Raji (cell line): Measurements from ENCODE around the gene SARDH.

ENCODE experiments used
- POLR2A ChIP-seq: IDR thresholded peaks from 2 replicates; pipeline ENCODE4 v1.6.1; 2011; ENCODE audit warnings: low read depth, low read length, control low read depth; ENCODE audit not compliant: insufficient read depth

The SARDH gene

DNA sequence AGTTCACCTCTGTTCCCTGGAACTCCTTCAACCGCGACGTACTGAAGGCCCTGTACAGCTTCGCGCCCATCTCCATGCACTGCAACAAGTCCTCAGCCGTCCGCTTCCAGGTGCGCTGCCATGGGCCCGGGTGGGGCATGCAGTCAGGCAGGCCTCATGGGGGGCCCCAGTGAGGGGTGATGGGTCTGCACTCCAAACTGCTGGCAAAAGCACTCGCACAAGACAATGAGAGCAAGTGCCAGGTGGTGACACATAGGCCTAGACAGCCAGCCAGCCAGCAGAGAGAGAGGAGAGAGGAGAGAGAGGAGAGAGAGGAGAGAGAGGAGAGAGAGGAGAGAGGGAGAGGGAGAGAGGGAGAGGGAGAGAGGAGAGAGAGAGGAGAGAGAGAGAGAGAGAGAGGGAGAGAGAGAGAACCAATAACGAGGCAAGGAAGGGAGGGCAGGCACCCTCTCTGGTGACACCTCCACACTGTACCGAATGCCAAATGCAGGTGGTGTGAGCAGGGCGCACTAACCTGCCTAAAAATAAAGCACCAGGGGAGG lies 81.0 kb downstream of the SARDH start:
- TF ChIP-seq POLR2A, result no peak

GRCh38 chr9:133656211-133657119 lies 81.7 kb downstream of the SARDH start:
- no peak for TF ChIP-seq POLR2A

DNA sequence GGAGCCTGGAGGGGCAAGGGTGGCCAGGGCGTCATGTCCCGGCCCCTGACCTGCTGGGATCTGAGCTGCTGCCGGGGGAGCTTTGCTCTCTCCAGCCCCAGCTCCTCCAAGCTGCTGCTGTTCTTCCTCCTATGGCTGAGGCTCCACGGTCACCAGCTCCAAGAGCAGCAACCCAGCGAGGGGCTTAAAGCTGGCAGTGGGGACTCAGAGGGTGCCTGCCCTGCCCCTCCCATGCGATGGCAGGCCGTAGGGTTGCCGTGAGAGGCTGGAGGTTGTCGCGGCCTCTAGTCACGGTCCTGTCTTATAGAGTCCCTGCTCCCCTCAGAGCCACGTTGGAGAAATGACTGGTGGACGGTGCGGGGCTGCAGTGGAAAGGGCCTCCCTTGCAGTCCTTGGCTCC lies 82.5 kb downstream of the SARDH start:
- TF ChIP-seq POLR2A, result no peak

DNA sequence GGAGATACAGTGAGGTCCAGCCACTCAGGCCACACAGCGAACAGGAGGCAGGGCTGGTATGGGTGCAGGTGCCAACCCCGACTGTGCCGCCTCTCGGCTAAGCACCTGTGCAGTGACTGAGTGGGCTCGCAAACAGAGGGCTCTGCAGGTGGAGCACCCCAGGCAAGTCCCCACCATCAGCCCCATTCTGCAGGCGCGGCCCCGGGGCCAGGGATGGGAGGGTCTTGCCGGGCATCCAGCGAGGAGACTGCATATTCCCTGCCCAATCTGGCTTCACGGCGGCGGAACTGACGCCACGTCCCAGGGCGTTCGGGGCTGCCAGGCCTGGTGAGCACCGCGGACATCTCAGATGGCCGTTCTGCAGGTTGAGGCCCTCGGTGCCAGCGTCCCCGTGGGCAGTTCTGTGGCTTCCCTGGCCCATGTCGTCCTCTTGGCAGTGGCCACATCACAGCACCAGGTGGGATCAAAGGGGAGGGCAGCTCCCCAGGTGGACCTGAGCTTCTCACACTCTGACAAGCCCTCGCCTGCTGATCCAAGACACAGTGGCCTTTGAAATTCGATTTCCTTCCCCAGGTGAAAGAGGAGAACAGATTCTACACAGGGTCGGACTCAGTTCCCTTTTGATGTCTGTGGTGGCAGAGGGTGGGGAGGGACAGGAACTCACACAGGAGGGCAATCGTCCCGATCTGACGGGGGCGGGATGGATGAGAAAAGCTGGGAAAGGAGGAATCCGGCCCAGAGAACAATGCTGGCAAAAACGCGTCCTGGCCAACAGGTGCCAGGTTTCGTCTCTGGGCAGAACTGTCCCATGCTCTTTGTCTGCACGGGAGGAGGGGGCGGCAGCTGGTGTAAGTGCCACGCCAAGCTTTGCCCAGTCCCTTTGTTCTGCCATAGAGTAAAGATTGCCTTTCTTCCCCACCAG lies 83.2 kb downstream of the SARDH start:
- no peak for TF ChIP-seq POLR2A

DNA sequence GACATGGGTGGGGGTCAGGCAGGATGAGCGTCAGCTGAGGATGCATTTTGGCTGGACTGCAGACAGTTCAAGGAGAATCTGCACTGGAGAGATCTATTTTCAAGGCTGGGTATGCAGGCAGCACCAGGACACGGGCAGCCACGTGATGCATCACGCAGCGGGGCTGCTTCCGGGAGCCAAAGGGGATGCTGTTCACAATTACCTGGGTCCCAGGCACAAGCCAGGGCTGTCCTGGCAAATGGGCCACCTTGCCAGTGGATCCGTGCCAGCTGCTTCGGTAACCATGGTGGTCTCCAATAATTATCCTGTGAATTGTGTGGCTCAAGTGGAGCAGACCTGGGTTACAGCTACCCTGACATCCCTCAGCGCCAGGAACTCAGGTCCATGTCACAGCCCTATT lies 84.5 kb downstream of the SARDH start:
- TF ChIP-seq POLR2A, result no peak

GRCh38 chr9:133650026-133650425 lies 88.1 kb downstream of the SARDH start:
- TF ChIP-seq POLR2A, result no peak

DNA sequence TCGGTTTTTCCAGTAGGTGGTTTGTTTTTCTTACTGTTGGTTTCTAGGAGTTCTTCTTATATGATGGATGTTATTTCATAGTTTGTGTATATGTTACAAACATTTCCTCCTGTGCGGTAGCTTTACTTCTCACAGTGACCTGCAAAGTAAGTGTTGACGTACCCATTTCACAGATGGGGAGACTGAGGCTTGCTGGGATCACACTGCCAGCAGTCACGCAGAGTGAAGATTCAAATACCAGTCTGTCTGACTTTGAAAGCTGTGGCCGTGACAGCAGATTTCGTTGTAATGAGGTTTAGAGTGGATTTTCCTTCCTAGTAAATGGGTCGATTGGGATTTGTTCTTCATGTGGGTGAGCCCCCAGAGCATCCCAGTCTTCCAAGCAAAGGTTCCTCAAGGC lies 89.0 kb downstream of the SARDH start:
- no peak for TF ChIP-seq POLR2A

DNA sequence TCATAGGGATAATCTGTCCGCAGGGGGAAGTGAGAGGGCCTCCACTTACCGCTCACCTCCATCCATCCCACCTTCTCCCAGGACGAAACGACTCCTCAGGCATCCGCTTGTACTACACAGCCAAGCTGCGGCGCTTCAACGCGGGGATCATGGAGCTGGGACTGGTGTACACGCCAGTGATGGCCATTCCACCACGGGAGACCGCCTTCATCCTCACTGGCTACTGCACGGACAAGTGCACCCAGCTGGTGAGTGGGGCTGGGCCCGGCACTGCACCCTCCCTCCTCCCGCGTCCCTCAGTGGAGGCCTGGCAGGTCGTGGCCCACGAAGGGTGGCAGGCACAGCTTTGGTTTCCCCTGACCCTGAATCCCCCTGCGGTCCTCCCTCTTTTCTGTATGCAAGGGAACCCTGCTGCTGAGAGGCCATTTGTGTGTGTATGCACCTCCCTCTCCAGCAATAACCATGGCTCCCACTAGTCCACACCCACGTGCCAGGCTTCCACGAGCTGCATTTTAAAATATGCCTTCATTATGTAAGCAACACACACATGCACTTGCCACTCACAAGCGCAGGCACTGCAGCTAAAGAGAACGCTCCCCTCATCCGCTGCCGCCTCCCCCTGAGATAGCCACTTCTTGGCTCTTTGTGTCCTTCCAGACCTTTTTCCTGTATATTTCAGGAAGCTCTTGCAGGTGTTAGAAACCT lies 90.2 kb downstream of the SARDH start:
- TF ChIP-seq POLR2A, result no peak

- no peak for TF ChIP-seq POLR2A
These were observed 91.0 kb downstream of the SARDH start for GRCh38 chr9:133647148-133647547.

- TF ChIP-seq POLR2A, result no peak
These were observed 93.0 kb downstream of the SARDH start for GRCh38 chr9:133645021-133645765.

- TF ChIP-seq POLR2A, result no peak
These were observed 94.0 kb downstream of the SARDH start for GRCh38 chr9:133643978-133644760.

DNA sequence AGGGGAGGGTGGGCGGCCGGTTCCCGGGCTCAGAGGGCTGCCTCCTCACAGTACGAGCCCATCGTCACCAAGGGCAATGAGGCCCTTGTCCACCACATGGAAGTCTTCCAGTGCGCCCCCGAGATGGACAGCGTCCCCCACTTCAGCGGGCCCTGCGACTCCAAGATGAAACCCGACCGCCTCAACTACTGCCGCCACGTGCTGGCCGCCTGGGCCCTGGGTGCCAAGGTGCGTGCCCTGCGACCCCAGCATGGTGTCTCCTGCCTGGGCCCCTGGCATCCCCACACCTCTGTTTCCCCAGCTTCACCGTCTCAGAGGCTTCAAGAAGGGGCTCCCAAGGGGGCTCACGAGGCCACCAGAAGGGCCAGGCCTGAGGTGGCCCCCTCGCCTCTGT lies 94.8 kb downstream of the SARDH start:
- no peak for TF ChIP-seq POLR2A

- no peak for TF ChIP-seq POLR2A
These were observed 95.3 kb downstream of the SARDH start for GRCh38 chr9:133642708-133643361.
